HG03095 (cell line): ENCODE data around the gene CDH12.
"Not testable (repeated sequence)": the region's sequence is repeated elsewhere in the genome, so short reads cannot be mapped to it uniquely, and the experiment has no call there.

Experiments used
- ATAC-seq: cut with Tn5 transposase; IDR thresholded peaks from one replicate; pipeline ENCODE4 v1.9.1; 2021; ENCODE audit warnings: moderate library complexity; ENCODE audit not compliant: unreplicated experiment

The CDH12 gene

GRCh38 chr5:22169226-22169625 is 683.9 kb downstream of the CDH12 start:
- ATAC-seq = not testable (repeated sequence)

GRCh38 chr5:22168704-22169103 is 684.4 kb downstream of the CDH12 start:
- ATAC-seq = not testable (repeated sequence)

GRCh38 chr5:22165931-22166330 is 687.2 kb downstream of the CDH12 start:
- not testable (repeated sequence) for ATAC-seq

DNA sequence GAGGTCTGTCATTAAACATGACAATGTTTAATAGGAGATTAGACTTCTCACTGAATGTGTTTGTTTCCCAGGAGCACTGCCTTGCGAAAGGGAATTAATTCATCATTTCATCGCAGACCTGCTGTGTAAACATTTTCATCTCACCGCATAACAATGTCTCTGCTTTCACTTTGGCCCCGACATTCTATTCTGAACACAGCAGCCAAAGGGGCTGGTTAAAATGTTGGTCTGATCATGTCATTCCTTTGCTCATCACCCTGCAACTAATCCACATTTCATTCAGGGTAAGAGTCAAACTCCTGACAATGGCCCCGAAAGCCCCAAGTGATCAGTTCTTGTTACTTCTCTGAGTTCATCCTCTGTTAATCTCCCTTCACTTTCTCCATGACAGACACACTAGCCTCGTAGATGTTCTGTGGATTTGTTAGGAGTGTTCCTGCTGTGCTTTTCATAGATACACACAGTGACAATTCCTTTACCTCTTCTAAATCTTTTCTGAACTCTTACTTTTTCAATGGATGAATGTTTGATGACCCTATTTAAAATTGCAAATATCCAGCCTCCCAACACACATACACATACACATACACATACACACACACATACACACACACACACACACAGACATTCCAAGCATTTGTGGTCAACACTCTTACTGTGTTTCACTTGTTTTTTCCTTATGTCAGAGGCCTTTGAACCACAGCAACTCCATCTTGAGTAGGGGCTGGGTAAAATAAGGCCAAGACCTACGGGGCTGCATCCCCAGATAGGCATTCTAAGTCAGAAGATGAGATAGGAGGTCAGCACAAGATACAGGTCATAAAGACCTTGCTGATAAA is 688.0 kb downstream of the CDH12 start:
- not testable (repeated sequence) for ATAC-seq

DNA sequence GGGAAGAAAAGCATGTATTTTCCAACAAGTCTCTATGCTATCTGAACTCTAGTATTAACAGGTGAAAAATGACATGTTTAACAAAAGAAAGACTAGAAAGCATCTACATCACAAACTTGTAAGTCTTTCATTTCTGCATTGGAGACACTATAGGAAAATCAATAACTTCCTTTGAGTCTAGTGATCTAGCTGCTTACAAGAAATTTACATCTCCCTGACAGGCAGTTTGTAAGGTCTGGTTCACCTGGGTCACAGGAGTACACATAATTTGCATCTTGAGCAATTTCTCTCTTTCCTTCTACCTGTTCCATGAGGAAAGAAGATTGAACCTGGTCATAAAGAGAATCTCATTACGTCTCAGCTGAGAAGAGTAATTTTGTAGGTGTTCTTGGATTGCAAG is 696.2 kb downstream of the CDH12 start:
- ATAC-seq = not testable (repeated sequence)

DNA sequence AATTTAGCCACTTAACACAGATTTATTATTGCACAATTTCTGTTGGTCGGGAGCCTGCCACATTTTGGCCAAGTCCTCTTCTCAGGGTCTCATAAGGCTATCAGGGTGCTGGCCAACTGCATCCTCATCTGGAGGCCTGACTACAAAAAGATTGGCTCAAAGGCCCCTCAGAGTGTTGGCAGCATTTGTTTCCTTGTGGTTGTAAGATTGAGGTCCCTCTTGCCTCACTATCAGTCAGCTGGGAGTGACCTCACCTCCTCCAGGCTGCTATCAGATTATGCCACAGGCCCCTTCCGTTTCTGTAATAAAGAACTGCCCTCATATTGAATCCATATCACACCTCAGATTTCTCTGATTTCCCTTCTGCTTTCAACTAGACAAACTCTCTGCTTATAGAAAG is 698.4 kb downstream of the CDH12 start:
- not testable (repeated sequence) for ATAC-seq

- ATAC-seq = not testable (repeated sequence)
Observed at GRCh38 chr5:22151801-22152200, 701.3 kb downstream of the CDH12 start.

- not testable (repeated sequence) for ATAC-seq
Observed at GRCh38 chr5:22140418-22140817, 712.7 kb downstream of the CDH12 start.

DNA sequence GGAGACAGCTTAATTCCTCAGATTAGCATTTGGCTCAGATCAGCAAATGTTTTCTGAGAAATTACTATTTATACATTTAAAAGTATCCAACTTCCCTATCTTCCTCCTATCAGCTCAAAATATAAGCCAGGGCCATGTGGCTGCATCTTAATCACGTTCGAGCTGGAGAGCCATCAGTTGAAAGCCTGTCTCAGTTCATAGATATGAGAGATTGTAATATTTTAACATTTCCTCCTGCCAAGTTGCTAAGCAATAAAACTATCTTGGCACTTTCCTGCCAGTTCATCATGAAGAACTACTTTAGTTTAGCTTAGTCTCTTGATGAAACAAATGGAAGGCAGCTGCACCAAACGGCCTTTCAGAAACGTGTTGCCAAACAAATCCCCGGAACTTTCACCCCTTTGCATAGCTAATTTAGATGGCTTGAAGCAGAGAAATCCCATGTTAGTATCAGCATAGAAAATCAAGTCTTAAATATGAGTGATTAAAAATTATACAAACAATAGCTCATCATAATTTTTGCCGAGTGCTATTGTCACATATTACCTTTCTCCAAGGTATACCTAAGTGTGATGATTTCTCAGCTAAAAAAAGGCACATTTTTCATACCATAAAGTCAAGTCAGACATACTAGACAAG is 713.4 kb downstream of the CDH12 start:
- ATAC-seq = not testable (repeated sequence)

- no peak for ATAC-seq
Observed at GRCh38 chr5:22111320-22111719, 741.8 kb downstream of the CDH12 start.

DNA sequence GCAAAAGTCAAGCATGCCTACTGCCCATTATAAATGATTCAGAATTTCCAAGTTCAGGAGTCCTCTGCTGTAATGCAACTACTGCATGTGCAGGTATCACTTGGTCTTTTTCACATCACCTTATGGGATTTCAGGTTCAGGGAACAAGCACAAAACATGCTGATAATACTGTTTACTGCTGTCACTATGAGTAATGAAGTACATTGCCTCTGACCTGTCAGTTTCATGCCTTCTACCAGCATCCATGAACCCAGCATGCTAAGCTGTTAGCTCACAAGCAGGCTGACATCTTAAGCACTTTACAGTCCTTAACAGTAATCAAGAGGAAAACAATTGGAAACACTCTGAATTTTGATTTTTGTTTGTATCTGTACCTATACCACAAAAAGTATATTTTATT is 743.8 kb downstream of the CDH12 start:
- no peak for ATAC-seq

DNA sequence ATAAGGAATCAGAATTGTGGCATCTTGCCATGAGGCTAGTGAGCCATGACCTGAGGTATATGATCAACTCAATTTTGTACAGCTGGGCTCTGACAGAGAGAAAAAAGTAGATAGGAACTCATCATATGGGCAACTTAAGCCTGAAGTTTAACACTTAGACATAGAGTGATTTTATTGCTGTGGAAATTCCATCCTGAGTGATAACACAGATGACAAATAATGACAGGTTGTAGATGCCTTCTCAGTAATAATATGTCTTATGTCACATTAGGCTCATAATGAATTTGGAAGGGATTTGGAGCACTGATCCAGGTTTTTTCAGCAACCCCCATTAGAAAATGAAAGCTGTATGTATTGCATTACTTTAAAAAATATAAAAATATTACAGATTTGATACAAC is 744.6 kb downstream of the CDH12 start:
- no peak for ATAC-seq

DNA sequence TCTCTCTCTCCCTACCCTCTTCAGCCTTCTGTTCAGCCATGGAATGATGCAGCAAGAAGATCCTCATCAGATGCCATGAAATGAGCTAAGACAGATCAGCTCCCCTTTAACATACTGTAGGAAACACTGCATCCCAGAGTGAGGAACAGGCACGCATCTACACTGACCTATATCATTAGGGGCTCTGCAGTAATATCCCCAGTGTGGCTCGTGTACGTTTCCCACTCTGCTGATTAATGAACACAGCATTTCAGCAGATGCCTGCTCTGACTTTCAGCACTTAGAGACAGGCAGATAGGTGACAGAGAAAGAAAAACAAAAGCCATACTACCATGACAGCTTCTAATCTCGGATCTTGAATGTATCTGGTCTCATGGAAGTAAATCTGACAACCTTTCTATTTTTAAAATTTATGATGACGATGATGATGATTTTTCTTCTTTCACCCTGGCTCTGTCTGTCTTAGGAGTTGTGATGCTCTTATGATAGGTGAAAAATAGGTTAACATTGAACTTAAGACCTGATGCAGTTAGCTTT is 750.3 kb downstream of the CDH12 start:
- no peak for ATAC-seq

GRCh38 chr5:22088517-22088916 is 764.6 kb downstream of the CDH12 start:
- ATAC-seq = no peak

DNA sequence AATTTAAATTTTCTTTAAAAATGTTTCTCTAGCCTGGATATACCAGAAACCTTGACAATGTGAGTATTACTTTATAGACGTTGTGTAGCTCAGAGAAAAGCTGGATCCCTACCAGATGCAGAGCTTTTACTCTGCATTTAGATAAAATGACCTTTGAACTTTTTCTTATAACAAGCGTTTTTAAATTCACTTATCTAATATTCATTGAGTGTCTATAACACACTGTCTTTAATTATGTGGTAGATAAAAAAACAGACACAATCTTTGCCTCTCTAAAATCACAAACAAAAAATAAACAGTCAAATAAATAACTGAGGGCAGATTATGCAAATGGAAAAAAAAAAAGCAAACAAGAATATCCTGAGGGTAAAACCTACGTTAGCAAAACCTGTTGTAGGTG is 773.6 kb downstream of the CDH12 start:
- ATAC-seq = no peak

- no peak for ATAC-seq
Observed at GRCh38 chr5:22079002-22079401, 774.1 kb downstream of the CDH12 start.

DNA sequence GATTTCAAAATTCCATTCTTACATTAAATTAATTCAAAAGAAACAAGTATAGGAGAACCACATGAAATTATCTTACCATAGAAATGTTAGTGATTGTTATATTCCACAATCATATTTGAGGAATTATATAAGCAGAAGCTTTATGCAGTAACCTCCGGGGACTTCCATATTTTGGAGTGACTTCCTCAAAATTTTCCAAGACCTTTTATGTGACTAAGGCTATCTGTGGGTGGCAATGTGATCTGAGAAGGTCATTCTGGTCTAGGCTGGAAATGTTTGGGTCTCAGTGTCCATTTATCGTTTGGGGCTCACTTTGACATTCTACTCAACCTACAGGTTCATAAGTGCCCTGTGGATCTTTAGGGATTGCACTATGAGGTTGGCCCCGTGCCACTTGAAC is 776.6 kb downstream of the CDH12 start:
- ATAC-seq = no peak

DNA sequence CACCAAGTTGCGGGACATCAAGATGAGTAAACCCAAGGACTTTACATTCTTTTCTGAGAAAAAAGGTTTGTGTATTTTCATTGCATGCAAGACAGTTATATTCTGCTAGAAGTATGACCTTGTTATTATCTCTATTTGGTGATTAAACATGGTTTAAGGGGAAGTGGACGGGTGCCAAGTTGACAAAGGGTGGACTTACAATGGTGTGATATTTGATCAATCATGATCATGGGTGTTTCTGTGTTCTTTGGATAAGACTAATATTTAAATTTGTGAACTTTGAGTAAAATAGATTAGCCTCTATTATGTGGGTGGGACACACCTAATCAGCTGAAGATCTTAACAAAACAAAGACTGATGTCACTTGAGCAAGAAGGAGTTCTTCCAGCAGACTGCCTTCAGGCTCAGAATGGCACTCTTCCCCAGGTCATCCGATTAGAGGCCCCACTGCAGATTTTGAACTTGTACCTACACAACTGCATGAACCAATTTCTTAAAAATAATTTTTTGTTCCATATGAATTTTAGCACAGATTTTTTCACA is 782.9 kb downstream of the CDH12 start:
- no peak for ATAC-seq

- ATAC-seq = no peak
Observed at GRCh38 chr5:22063717-22064116, 789.4 kb downstream of the CDH12 start.

GRCh38 chr5:22058620-22059019 is 794.5 kb downstream of the CDH12 start:
- ATAC-seq = no peak

DNA sequence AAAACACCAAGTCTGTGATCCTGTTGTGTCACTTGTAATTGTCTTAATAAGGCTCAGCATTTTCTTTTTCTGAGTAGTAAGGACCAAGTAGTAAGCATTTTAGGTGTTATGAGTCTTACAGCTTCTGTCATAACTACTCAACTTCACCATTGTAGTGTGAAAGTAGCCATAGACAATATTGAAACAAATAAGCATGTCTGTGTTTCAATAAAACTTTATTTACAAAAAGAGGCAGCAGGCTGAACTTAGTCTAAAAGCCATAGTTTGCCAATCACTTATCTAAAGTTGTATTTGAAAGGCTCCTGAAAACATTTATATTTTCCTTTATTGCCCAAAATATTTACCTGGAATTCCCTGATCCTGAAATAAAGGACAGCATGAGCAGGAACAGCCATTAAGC is 796.1 kb downstream of the CDH12 start:
- no peak for ATAC-seq

GRCh38 chr5:22056601-22057000 is 796.5 kb downstream of the CDH12 start:
- ATAC-seq = no peak
